ENCODE results near the gene KCNC1.

KCNC1 gene

GRCh38 chr11:17828311-17828751, 93.8 kb downstream of the KCNC1 start:
- Histone ChIP-seq H3K27me3 (ENCODE audit: control insufficient read depth, insufficient read depth, low read length) (no peaks in the 10 kb centered on the region), H3K4me1 (ENCODE audit: control insufficient read depth, insufficient read depth, low read length) (no peaks in the 10 kb centered on the region), H3K9me3 (ENCODE audit: control insufficient read depth, insufficient read depth, low read length) (no peaks in the 10 kb centered on the region), H3K27ac (ENCODE audit: low read length) (no peak overlapping the region), H3K36me3 (ENCODE audit: control insufficient read depth, insufficient read depth, low read length) (no peaks in the 10 kb centered on the region), H3K4me3 (ENCODE audit: low read length) (no peak overlapping the region)
- no peak for DNase-seq (ENCODE audit: low read depth, low spot score)
- no CpG with 5 or more reads among the region's 9 CpGs for WGBS (ENCODE audit: insufficient coverage, insufficient read length)

GRCh38 chr11:17831228-17831627, 96.6 kb downstream of the KCNC1 start:
- Histone ChIP-seq H3K27ac (ENCODE audit: low read length) (no peak overlapping the region), H3K4me3 (ENCODE audit: low read length) (no peak overlapping the region), H3K27me3 (ENCODE audit: control insufficient read depth, insufficient read depth, low read length) (no peaks in the 10 kb centered on the region), H3K9me3 (ENCODE audit: control insufficient read depth, insufficient read depth, low read length) (no peaks in the 10 kb centered on the region), H3K36me3 (ENCODE audit: control insufficient read depth, insufficient read depth, low read length) (no peaks in the 10 kb centered on the region), H3K4me1 (ENCODE audit: control insufficient read depth, insufficient read depth, low read length) (no peaks in the 10 kb centered on the region)
- WGBS (ENCODE audit: insufficient coverage, insufficient read length), result no CpG with 5 or more reads among the region's 1 CpG
- DNase-seq (ENCODE audit: low read depth, low spot score), result no peak

GRCh38 chr11:17831883-17832282, 97.3 kb downstream of the KCNC1 start:
- no peaks in the 10 kb centered on the region for H3K27me3 ChIP-seq (ENCODE audit: control insufficient read depth, insufficient read depth, low read length)
- no peaks in the 10 kb centered on the region for H3K9me3 ChIP-seq (ENCODE audit: control insufficient read depth, insufficient read depth, low read length)
- H3K4me1 ChIP-seq (ENCODE audit: control insufficient read depth, insufficient read depth, low read length), result no peaks in the 10 kb centered on the region
- WGBS (ENCODE audit: insufficient coverage, insufficient read length), result no CpG with 5 or more reads among the region's 3 CpGs
- no peak overlapping the region for H3K27ac ChIP-seq (ENCODE audit: low read length)
- H3K36me3 ChIP-seq (ENCODE audit: control insufficient read depth, insufficient read depth, low read length), result no peaks in the 10 kb centered on the region
- H3K4me3 ChIP-seq (ENCODE audit: low read length), result no peak overlapping the region
- DNase-seq (ENCODE audit: low read depth, low spot score), result no peak

Data from iPS DF 6.9 (cell line).